Measurements from ENCODE around the gene ARL16.
A peak's percentile ranks its signal among the peaks of the same experiment; 100 is the strongest.

Gene ARL16

GRCh38 chr17:81673561-81674258, 9.9 kb downstream of the ARL16 start:
- H3K27me3 ChIP-seq (ENCODE audit: control insufficient read depth, insufficient read depth, low read length) = no peaks in the 10 kb centered on the region
- peaks cover 38% of the 10 kb centered on the region for H3K36me3 ChIP-seq (ENCODE audit: control insufficient read depth, insufficient read depth, low read length)
- H3K9ac ChIP-seq (ENCODE audit: low read depth, low read length) = no peak overlapping the region
- H3K9me3 ChIP-seq (ENCODE audit: control insufficient read depth, insufficient read depth, low read length) = no peaks in the 10 kb centered on the region
- H3K4me1 ChIP-seq (ENCODE audit: control insufficient read depth, insufficient read depth, low read length) = no peaks in the 10 kb centered on the region
- no peak overlapping the region for H3K4me3 ChIP-seq (ENCODE audit: low read depth, low read length)

- H3K9me3 ChIP-seq (ENCODE audit: control insufficient read depth, insufficient read depth, low read length) = no peaks in the 10 kb centered on the region
- no peaks in the 10 kb centered on the region for H3K27me3 ChIP-seq (ENCODE audit: control insufficient read depth, insufficient read depth, low read length)
- H3K36me3 ChIP-seq (ENCODE audit: control insufficient read depth, insufficient read depth, low read length) = peaks cover 39% of the 10 kb centered on the region
- H3K9ac ChIP-seq (ENCODE audit: low read depth, low read length) = no peak overlapping the region
- H3K4me3 ChIP-seq (ENCODE audit: low read depth, low read length) = no peak overlapping the region
- H3K4me1 ChIP-seq (ENCODE audit: control insufficient read depth, insufficient read depth, low read length) = no peaks in the 10 kb centered on the region
Measured at GRCh38 chr17:81672954-81673353, 10.6 kb downstream of the ARL16 start.

- H3K4me1 ChIP-seq (ENCODE audit: control insufficient read depth, insufficient read depth, low read length) = no peaks in the 10 kb centered on the region
- no peak overlapping the region for H3K9ac ChIP-seq (ENCODE audit: low read depth, low read length)
- H3K36me3 ChIP-seq (ENCODE audit: control insufficient read depth, insufficient read depth, low read length) = peaks cover 39% of the 10 kb centered on the region
Measured at GRCh38 chr17:81672504-81672903, 11.1 kb downstream of the ARL16 start.

GRCh38 chr17:81667754-81668153, 15.8 kb downstream of the ARL16 start:
- Histone ChIP-seq H3K4me3 (ENCODE audit: low read depth, low read length) (peak overlapping the region; percentile 35), H3K9ac (ENCODE audit: low read depth, low read length) (no peak overlapping the region), H3K4me1 (ENCODE audit: control insufficient read depth, insufficient read depth, low read length) (peaks cover 4% of the 10 kb centered on the region)

More at GRCh38 chr17:81672504-81672903, 11.1 kb downstream of the ARL16 start:
- Histone ChIP-seq H3K27me3 (ENCODE audit: control insufficient read depth, insufficient read depth, low read length) (no peaks in the 10 kb centered on the region), H3K9me3 (ENCODE audit: control insufficient read depth, insufficient read depth, low read length) (no peaks in the 10 kb centered on the region), H3K4me3 (ENCODE audit: low read depth, low read length) (no peak overlapping the region)

GRCh38 chr17:81666342-81667191, 17.0 kb downstream of the ARL16 start, which contains the start of the genes CCDC137 and OXLD1:
CCDC137 (plus strand) TSS chr17:81666737; CDS start chr17:81666767, 30 bp downstream.
OXLD1 (minus strand) TSS chr17:81666605; CDS start chr17:81666577, 28 bp downstream.
- H3K4me1 ChIP-seq (ENCODE audit: control insufficient read depth, insufficient read depth, low read length) = peaks cover 4% of the 10 kb centered on the region
- no peaks in the 10 kb centered on the region for H3K27me3 ChIP-seq (ENCODE audit: control insufficient read depth, insufficient read depth, low read length)
- peak within 1 kb of the TSS; percentile 89 for H3K9ac ChIP-seq (ENCODE audit: low read depth, low read length)
- peak within 1 kb of the TSS; percentile 96 for H3K4me3 ChIP-seq (ENCODE audit: low read depth, low read length)
- peaks cover 31% of the 10 kb centered on the region for H3K36me3 ChIP-seq (ENCODE audit: control insufficient read depth, insufficient read depth, low read length)
- H3K9me3 ChIP-seq (ENCODE audit: control insufficient read depth, insufficient read depth, low read length) = no peaks in the 10 kb centered on the region

More at GRCh38 chr17:81667754-81668153, 15.8 kb downstream of the ARL16 start:
- peaks cover 43% of the 10 kb centered on the region for H3K36me3 ChIP-seq (ENCODE audit: control insufficient read depth, insufficient read depth, low read length)
- H3K27me3 ChIP-seq (ENCODE audit: control insufficient read depth, insufficient read depth, low read length) = no peaks in the 10 kb centered on the region
- no peaks in the 10 kb centered on the region for H3K9me3 ChIP-seq (ENCODE audit: control insufficient read depth, insufficient read depth, low read length)

- Histone ChIP-seq H3K4me1 (ENCODE audit: control insufficient read depth, insufficient read depth, low read length) (peaks cover 4% of the 10 kb centered on the region), H3K9ac (ENCODE audit: low read depth, low read length) (peak overlapping the region; percentile 89), H3K36me3 (ENCODE audit: control insufficient read depth, insufficient read depth, low read length) (peaks cover 25% of the 10 kb centered on the region), H3K27me3 (ENCODE audit: control insufficient read depth, insufficient read depth, low read length) (no peaks in the 10 kb centered on the region), H3K4me3 (ENCODE audit: low read depth, low read length) (peak overlapping the region; percentile 96), H3K9me3 (ENCODE audit: control insufficient read depth, insufficient read depth, low read length) (no peaks in the 10 kb centered on the region)
Measured at GRCh38 chr17:81666092-81666341, 17.6 kb downstream of the ARL16 start.

- no peaks in the 10 kb centered on the region for H3K27me3 ChIP-seq (ENCODE audit: control insufficient read depth, insufficient read depth, low read length)
- H3K4me3 ChIP-seq (ENCODE audit: low read depth, low read length) = peak overlapping the region; percentile 96
- peaks cover 4% of the 10 kb centered on the region for H3K4me1 ChIP-seq (ENCODE audit: control insufficient read depth, insufficient read depth, low read length)
- H3K36me3 ChIP-seq (ENCODE audit: control insufficient read depth, insufficient read depth, low read length) = peaks cover 24% of the 10 kb centered on the region
- no peaks in the 10 kb centered on the region for H3K9me3 ChIP-seq (ENCODE audit: control insufficient read depth, insufficient read depth, low read length)
- peak overlapping the region; percentile 89 for H3K9ac ChIP-seq (ENCODE audit: low read depth, low read length)
Measured at GRCh38 chr17:81665205-81666091, 18.1 kb downstream of the ARL16 start.

- Histone ChIP-seq H3K4me1 (ENCODE audit: control insufficient read depth, insufficient read depth, low read length) (peaks cover 4% of the 10 kb centered on the region), H3K9ac (ENCODE audit: low read depth, low read length) (no peak overlapping the region), H3K27me3 (ENCODE audit: control insufficient read depth, insufficient read depth, low read length) (no peaks in the 10 kb centered on the region)
Measured at GRCh38 chr17:81664051-81664470, 19.5 kb downstream of the ARL16 start.

GRCh38 chr17:81662002-81662401, 21.6 kb downstream of the ARL16 start:
- Histone ChIP-seq H3K4me1 (ENCODE audit: control insufficient read depth, insufficient read depth, low read length) (peaks cover 4% of the 10 kb centered on the region), H3K4me3 (ENCODE audit: low read depth, low read length) (no peak overlapping the region), H3K27me3 (ENCODE audit: control insufficient read depth, insufficient read depth, low read length) (no peaks in the 10 kb centered on the region), H3K9ac (ENCODE audit: low read depth, low read length) (no peak overlapping the region), H3K9me3 (ENCODE audit: control insufficient read depth, insufficient read depth, low read length) (no peaks in the 10 kb centered on the region), H3K36me3 (ENCODE audit: control insufficient read depth, insufficient read depth, low read length) (peaks cover 8% of the 10 kb centered on the region)

More at GRCh38 chr17:81664051-81664470, 19.5 kb downstream of the ARL16 start:
- Histone ChIP-seq H3K9me3 (ENCODE audit: control insufficient read depth, insufficient read depth, low read length) (no peaks in the 10 kb centered on the region), H3K36me3 (ENCODE audit: control insufficient read depth, insufficient read depth, low read length) (peaks cover 12% of the 10 kb centered on the region), H3K4me3 (ENCODE audit: low read depth, low read length) (no peak overlapping the region)

GRCh38 chr17:81660441-81660840, 23.2 kb downstream of the ARL16 start:
- H3K4me3 ChIP-seq (ENCODE audit: low read depth, low read length) = no peak overlapping the region
- no peaks in the 10 kb centered on the region for H3K27me3 ChIP-seq (ENCODE audit: control insufficient read depth, insufficient read depth, low read length)
- H3K36me3 ChIP-seq (ENCODE audit: control insufficient read depth, insufficient read depth, low read length) = peaks cover 8% of the 10 kb centered on the region
- peaks cover under 1% of the 10 kb centered on the region for H3K4me1 ChIP-seq (ENCODE audit: control insufficient read depth, insufficient read depth, low read length)
- H3K9ac ChIP-seq (ENCODE audit: low read depth, low read length) = no peak overlapping the region
- no peaks in the 10 kb centered on the region for H3K9me3 ChIP-seq (ENCODE audit: control insufficient read depth, insufficient read depth, low read length)

- H3K4me3 ChIP-seq (ENCODE audit: low read depth, low read length) = no peak overlapping the region
- H3K9ac ChIP-seq (ENCODE audit: low read depth, low read length) = no peak overlapping the region
- H3K4me1 ChIP-seq (ENCODE audit: control insufficient read depth, insufficient read depth, low read length) = no peaks in the 10 kb centered on the region
- H3K9me3 ChIP-seq (ENCODE audit: control insufficient read depth, insufficient read depth, low read length) = no peaks in the 10 kb centered on the region
- peaks cover 2% of the 10 kb centered on the region for H3K36me3 ChIP-seq (ENCODE audit: control insufficient read depth, insufficient read depth, low read length)
- no peaks in the 10 kb centered on the region for H3K27me3 ChIP-seq (ENCODE audit: control insufficient read depth, insufficient read depth, low read length)
Measured at GRCh38 chr17:81659038-81659437, 24.6 kb downstream of the ARL16 start.

Data from iPS-15b (cell line).